HEK293T (cell line): ENCODE data around the gene GABBR2.

Source experiments
- CTCF ChIA-PET: fragments of 350-600 bp; formaldehyde crosslinking; extraction: SDS; loops from one replicate; lab custom pipeline; 2021; ENCODE audit warnings: antibody characterized with exemption, inconsistent platforms; lab: Yijun Ruan, JAX
- POLR2A ChIA-PET: fragments of 350-600 bp; formaldehyde crosslinking; extraction: SDS; loops from one replicate; lab custom pipeline; 2020; ENCODE audit warnings: antibody characterized with exemption, inconsistent platforms; lab: Yijun Ruan, JAX
- DNase-seq: peaks from one replicate; pipeline ENCODE4 v3.0.0; 2012; ENCODE audit warnings: mixed read lengths; ENCODE audit errors: extremely low spot score
- ARNT ChIP-seq: fragments of 450-650 bp; IDR thresholded peaks from 2 replicates; pipeline ENCODE4 v1.6.1; 2017; ENCODE audit warnings: mild to moderate bottlenecking
- BHLHE40 ChIP-seq: fragments of 450-650 bp; IDR thresholded peaks from 2 replicates; pipeline ENCODE4 v1.6.1; 2016; ENCODE audit warnings: mild to moderate bottlenecking, moderate library complexity, borderline replicate concordance
- CTBP1 ChIP-seq: fragments of 450-650 bp; IDR thresholded peaks from 2 replicates; pipeline ENCODE4 v1.6.1; 2016; ENCODE audit warnings: borderline replicate concordance
- ELF4 ChIP-seq: fragments of 450-650 bp; IDR thresholded peaks from 2 replicates; pipeline ENCODE4 v1.6.1; 2017; ENCODE audit warnings: antibody characterized with exemption
- FOXA1 ChIP-seq: fragments of 450-650 bp; IDR thresholded peaks from 2 replicates; pipeline ENCODE4 v1.6.1; 2016; ENCODE audit warnings: mild to moderate bottlenecking
- FOXK2 ChIP-seq: fragments of 450-650 bp; IDR thresholded peaks from 2 replicates; pipeline ENCODE4 v1.6.1; 2016; ENCODE audit warnings: mild to moderate bottlenecking
- FOXM1 ChIP-seq: fragments of 450-650 bp; IDR thresholded peaks from 2 replicates; pipeline ENCODE4 v1.6.1; 2017; ENCODE audit warnings: mild to moderate bottlenecking, borderline replicate concordance
- HDGF ChIP-seq: fragments of 450-650 bp; IDR thresholded peaks from 2 replicates; pipeline ENCODE4 v1.6.1; 2017; ENCODE audit warnings: antibody characterized with exemption, borderline replicate concordance
- L3MBTL2 ChIP-seq: fragments of 450-650 bp; conservative IDR thresholded peaks from 2 replicates; pipeline ENCODE4 v1.6.1; 2016; ENCODE audit warnings: mild to moderate bottlenecking
- LEF1 ChIP-seq: fragments of 450-650 bp; IDR thresholded peaks from 2 replicates; pipeline ENCODE4 v1.6.1; 2017; ENCODE audit warnings: mild to moderate bottlenecking, borderline replicate concordance
- NFRKB ChIP-seq: fragments of 450-650 bp; IDR thresholded peaks from 2 replicates; pipeline ENCODE4 v1.6.1; 2016; ENCODE audit warnings: mild to moderate bottlenecking, moderate library complexity
- SP1 ChIP-seq: fragments of 450-650 bp; IDR thresholded peaks from 2 replicates; pipeline ENCODE4 v1.6.1; 2017
- SUZ12 ChIP-seq: fragments of 450-650 bp; IDR thresholded peaks from 2 replicates; pipeline ENCODE4 v1.6.1; 2016; ENCODE audit warnings: mild to moderate bottlenecking
- TARDBP ChIP-seq: fragments of 450-650 bp; IDR thresholded peaks from 2 replicates; pipeline ENCODE4 v1.6.1; 2016
- ZNF384 ChIP-seq: fragments of 450-650 bp; IDR thresholded peaks from 2 replicates; pipeline ENCODE4 v1.6.1; 2016
- TF ChIP-seq, protein P1 (sequence below): fragments of 450-650 bp; IDR thresholded peaks from 2 replicates; pipeline ENCODE4 v1.6.1; 2016

The GABBR2 gene

DNA sequence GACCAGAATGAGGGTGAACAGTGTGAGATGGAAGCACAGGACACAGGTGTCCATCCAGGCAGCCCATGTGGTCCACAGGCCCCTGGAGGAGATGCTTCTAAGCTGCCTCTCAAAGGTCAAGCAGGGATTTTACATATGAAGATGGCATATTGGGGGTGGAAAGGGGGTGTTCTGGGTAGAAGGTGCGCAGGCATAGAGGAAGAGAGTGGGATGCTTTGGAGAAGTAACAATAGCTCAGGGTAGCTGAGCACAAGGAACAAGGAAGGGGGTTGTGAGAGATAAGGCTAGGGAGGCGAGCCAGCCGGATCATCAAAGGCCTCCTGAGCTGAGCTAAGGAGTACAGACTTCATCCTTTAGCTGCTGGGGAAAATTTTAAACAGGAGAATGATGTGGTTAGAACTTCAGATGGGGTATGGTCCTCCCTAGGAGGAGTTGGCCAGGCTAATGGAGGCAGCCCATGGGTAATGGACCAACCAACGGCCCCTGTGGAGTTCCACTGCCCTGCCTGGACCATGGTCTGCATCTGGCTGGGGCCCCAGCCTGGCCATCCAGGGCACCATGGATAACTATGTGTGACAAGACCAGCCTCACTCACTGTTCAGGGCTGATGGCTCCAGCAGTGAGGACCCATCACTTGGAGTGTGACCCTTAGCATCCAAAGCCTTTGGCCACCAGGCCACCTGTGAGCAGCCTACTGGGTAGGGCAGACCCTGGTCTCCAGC, 366.5 kb downstream of the GABBR2 start:
- CTCF ChIA-PET: no interaction called here

DNA sequence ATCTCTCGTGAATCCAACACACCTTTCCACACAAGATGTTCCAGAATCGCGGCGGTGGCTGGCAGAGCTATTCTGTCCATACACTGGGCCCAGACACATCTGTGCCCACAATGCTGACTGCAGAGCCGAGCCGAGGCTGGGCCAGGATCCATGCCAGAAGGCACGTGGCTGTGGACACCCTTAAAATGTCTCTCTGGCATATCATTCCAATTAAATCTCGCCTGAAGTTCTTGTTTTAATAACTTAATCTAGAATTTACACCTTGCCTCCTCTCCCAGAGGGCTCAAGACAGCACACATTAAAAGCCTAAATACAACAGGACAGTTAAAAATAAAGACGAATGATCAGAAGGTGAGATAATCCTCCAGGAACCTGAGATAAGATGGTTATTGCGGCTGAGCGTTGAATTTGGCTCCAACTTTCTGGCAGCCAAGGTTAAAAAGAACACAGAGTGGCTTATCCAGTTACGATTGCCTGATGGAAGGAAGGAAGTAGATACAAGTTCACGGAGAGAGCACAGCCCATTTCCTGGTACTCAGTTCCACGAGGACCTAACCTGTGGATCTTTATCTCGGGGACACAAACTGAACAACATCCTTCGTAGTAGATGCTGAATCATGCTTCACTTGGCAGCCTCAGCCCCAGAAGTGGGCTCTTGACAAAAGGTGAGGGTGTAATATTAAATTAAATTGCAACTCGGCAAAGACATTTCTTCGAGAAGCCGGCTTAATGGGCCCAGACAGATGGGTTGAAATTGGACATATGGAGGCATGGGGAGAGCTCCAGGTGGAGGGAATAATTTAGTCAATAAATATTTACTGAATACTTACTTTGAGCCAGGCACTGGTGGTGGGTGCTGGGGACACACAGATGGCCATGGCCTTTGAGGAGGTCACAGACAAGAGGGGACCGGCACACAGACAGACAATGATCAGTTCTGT, 367.3 kb downstream of the GABBR2 start:
- TF ChIP-seq LEF1 (no peak), FOXM1 (no peak)
- CTCF ChIA-PET: no interaction called here
- POLR2A ChIA-PET: no interaction called here
- DNase-seq: peak; percentile 1

More for the DNA sequence above, 366.5 kb downstream of the GABBR2 start:
- peak; percentile 3 for DNase-seq
- TF ChIP-seq L3MBTL2 (no peak), FOXK2 (no peak), HDGF (no peak), ZNF384 (no peak), CTBP1 (no peak), ELF4 (no peak), NFRKB (no peak)
- POLR2A ChIA-PET: no interaction called here

DNA sequence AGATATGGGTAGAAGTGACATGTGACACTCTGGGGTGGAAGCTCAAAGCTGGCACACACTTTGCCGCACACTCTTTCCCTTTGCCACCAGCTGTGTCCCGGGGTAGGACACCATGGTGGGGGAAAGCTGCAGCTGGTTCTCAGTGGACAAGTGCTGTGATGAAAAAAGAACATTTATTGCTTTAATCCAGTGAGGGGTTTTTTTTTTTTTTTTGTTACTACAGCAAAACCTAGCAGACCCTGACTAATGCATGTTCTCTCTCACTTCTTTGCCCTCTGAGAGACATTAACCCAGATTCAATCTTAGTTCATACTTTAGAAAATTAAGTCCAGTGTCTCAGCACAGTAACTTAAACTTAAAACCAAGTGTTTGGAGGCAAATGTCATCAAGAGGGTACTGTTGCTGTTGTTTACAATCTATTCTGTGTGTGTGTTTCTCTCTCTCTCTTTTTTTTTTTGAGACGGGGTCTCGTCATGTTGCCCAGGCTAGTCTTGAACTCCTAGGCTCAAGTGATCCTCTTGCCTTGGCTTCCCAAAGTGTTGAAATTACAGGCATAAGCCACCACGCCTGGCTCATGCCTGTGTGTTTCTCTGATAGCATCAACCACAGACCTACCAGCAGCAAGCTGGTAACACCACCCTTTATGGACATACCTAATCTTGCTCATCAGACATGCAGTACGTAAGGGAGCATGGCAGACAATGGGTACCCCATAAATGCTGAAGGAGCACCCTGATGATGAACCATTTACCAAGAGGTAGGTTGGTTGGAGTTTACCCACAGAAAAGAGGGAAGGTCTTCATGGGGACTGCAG, 368.5 kb downstream of the GABBR2 start:
- ChIA-PET CTCF (no interaction called here), POLR2A (no interaction called here)
- no peak for DNase-seq
- TF ChIP-seq HDGF: no peak

DNA sequence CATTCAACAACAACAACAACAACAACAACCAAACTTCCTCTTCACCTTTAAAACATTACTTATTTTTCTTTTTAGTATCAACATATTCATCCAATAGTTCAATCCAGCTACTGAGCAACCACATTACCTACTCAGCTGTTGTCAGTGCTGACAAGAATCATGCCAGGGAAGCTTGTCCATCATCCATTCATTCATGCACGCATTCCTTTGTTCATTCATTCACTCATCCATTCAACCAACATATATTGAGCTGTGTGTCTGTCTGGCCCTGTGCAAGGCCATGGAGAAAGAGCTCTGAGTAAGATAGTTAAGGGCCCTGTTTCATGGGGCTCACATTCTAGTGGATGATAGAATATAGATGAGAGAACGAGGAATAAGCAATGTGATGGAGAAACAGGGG, 373.1 kb downstream of the GABBR2 start:
- TF ChIP-seq FOXA1 (no peak), CTBP1 (no peak), FOXK2 (no peak), FOXM1 (no peak), SP1 (no peak), ZNF384 (no peak), L3MBTL2 (no peak), HDGF (no peak), NFRKB (no peak), ELF4 (no peak), LEF1 (no peak), BHLHE40 (no peak)
- TF ChIP-seq, protein P1, sequence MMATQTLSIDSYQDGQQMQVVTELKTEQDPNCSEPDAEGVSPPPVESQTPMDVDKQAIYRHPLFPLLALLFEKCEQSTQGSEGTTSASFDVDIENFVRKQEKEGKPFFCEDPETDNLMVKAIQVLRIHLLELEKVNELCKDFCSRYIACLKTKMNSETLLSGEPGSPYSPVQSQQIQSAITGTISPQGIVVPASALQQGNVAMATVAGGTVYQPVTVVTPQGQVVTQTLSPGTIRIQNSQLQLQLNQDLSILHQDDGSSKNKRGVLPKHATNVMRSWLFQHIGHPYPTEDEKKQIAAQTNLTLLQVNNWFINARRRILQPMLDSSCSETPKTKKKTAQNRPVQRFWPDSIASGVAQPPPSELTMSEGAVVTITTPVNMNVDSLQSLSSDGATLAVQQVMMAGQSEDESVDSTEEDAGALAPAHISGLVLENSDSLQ: no peak
- ChIA-PET CTCF (no interaction called here), POLR2A (no interaction called here)
- no peak for DNase-seq

DNA sequence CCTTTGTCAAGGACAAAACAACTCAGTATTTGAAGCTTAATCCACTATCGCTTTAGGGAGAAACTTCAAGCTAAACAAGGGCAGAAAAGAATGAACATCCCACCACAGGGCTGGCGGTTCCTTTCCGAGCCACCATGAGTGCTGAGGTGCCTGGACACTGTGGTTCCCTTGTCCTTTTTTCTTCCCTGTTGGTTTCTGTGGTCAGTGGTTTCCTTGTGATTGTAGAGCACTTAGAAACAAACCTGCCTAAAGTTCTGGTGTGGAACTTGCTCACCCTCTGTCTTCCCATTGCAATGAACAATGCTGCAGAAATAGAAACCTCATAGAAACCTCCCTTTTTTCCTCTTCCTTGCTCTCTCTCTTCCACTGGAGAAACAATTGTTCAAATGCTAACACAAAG, 373.9 kb downstream of the GABBR2 start:
- TF ChIP-seq SP1: no peak
- no peak for TF ChIP-seq FOXA1
- TF ChIP-seq SUZ12: no peak
- TF ChIP-seq FOXM1: no peak
- TF ChIP-seq ELF4: no peak
- no peak for TF ChIP-seq CTBP1
- no peak for TF ChIP-seq ZNF384
- TF ChIP-seq LEF1: no peak
- TF ChIP-seq NFRKB: no peak
- TF ChIP-seq TARDBP: no peak
- no peak for TF ChIP-seq BHLHE40
- no peak for TF ChIP-seq FOXK2
- TF ChIP-seq L3MBTL2: no peak
- no peak for TF ChIP-seq HDGF
- TF ChIP-seq, protein P1: no peak
- ChIA-PET CTCF (no interaction called here), POLR2A (no interaction called here)
- DNase-seq: no peak

DNA sequence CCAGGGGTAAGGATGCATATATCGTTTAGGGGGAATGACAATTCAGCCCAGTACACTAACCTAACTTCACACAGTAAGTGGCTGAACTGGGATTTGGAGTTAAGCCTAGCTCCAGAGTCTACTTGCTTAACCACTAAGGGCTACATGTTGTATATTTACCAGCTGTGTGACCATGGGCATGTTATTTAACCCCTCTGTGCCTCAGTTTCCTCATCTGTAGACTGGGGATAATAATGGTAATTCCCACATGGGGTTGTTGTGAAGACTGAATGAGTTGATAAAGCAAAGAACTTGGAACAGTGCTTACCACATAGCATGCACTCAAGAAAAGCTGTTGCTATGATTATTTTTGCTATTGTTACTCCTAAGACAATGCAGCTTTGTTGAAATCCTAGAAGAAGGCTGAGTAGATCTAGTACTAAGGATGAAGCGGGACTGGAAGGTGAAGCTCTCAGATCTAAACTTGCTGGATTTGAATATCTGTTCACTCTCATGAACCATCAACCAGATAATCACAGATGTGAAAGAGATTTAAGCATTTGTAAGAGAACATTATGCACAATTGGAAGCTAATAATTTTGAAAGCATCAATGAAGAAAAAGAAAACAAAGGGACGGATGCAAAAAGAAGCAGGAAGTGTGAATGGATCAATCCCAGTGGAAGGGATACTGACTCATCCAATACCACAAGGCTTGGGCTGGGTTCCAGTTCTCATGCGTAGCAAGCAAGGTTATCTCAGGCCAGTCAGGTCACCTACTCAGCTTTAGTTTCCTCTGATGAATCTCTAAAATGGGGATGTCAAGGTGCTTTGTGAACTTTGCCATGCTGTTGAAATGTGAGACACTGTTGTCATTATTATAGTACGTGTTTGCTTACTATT, 374.8 kb downstream of the GABBR2 start:
- ChIA-PET CTCF (no interaction called here), POLR2A (no interaction called here)
- no peak for DNase-seq
- no peak for TF ChIP-seq TARDBP
- TF ChIP-seq FOXK2: no peak
- TF ChIP-seq LEF1: no peak
- no peak for TF ChIP-seq FOXA1
- TF ChIP-seq, protein P1: no peak
- no peak for TF ChIP-seq NFRKB
- TF ChIP-seq ZNF384: no peak
- TF ChIP-seq BHLHE40: no peak
- no peak for TF ChIP-seq HDGF
- no peak for TF ChIP-seq SP1
- no peak for TF ChIP-seq ELF4
- TF ChIP-seq L3MBTL2: no peak
- no peak for TF ChIP-seq FOXM1
- TF ChIP-seq SUZ12: no peak
- TF ChIP-seq ARNT: no peak
